ENCODE results near the gene CALML3.
"Not testable (repeated sequence)": the region's sequence is repeated elsewhere in the genome, so short reads cannot be mapped to it uniquely, and the experiment has no call there.

DNA sequence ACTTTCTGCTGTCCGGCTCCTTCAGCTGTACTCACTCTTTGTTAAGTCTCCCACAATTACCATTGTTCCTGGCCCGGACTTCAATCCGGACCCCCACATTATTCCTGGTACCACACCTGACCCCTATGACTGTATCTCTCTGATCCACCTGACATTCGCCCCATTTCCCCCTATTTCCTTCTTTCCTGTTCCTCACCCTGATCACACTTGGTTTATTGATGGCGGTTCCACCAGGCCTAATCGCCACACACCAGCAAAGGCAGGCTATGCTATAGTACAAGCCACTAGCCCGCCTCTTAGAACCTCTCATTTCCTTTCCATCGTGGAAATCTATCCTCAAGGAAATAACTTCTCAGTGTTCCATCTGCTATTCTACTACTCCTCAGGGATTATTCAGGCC, 49.7 kb upstream of the CALML3 start:
- TF ChIP-seq, protein P1, sequence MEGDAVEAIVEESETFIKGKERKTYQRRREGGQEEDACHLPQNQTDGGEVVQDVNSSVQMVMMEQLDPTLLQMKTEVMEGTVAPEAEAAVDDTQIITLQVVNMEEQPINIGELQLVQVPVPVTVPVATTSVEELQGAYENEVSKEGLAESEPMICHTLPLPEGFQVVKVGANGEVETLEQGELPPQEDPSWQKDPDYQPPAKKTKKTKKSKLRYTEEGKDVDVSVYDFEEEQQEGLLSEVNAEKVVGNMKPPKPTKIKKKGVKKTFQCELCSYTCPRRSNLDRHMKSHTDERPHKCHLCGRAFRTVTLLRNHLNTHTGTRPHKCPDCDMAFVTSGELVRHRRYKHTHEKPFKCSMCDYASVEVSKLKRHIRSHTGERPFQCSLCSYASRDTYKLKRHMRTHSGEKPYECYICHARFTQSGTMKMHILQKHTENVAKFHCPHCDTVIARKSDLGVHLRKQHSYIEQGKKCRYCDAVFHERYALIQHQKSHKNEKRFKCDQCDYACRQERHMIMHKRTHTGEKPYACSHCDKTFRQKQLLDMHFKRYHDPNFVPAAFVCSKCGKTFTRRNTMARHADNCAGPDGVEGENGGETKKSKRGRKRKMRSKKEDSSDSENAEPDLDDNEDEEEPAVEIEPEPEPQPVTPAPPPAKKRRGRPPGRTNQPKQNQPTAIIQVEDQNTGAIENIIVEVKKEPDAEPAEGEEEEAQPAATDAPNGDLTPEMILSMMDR (conservative IDR thresholded peaks at IDR 0.05 in 1 of 2, IDR thresholded peaks at IDR 0.05 in 1 of 2; ENCODE audit: low read depth in 1 of 2, low read length in 2 of 2) = not testable (repeated sequence)
- not testable (repeated sequence) for TF ChIP-seq EZH2 (IDR thresholded peaks at IDR 0.05; ENCODE audit: low read length, missing control alignments)
